AG10803 (cell line): ENCODE results near the gene PTRH2.

Experiments used
- DNase-seq: peaks from one replicate; pipeline ENCODE4 v3.0.0; 2010; ENCODE audit warnings: low read depth
- H3K4me3 ChIP-seq: 2 replicates; pipeline ENCODE4 v1.5.1; 2011; ENCODE audit warnings: mild to moderate bottlenecking, low read length, control low read depth
- TF ChIP-seq, protein P1 (sequence below): conservative IDR thresholded peaks from 2 replicates; pipeline ENCODE4 v1.5.1; 2011; ENCODE audit warnings: mild to moderate bottlenecking, low read length, control low read depth, inconsistent platforms

The PTRH2 gene

DNA sequence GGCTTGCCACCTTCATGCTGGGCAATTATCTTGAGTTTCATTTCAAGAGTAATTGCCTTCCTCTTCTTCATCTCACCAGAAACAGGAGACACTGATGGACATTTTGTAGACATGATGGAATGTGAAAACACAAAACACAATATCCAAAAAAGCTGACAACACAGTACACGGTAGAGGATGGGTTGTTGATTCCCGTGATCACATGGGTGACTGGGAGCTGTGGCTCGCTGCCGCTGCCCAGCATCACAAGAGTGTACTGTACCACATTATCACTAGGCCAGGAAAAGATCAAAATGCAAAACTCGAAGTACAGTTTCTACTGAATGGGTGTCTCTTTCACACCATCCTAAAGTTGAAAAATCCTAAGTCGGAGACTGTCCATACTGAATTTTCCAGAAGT, 7.4 kb downstream of the PTRH2 start:
- H3K4me3 ChIP-seq: no peak overlapping the region
- no peak for DNase-seq
- TF ChIP-seq, protein P1, sequence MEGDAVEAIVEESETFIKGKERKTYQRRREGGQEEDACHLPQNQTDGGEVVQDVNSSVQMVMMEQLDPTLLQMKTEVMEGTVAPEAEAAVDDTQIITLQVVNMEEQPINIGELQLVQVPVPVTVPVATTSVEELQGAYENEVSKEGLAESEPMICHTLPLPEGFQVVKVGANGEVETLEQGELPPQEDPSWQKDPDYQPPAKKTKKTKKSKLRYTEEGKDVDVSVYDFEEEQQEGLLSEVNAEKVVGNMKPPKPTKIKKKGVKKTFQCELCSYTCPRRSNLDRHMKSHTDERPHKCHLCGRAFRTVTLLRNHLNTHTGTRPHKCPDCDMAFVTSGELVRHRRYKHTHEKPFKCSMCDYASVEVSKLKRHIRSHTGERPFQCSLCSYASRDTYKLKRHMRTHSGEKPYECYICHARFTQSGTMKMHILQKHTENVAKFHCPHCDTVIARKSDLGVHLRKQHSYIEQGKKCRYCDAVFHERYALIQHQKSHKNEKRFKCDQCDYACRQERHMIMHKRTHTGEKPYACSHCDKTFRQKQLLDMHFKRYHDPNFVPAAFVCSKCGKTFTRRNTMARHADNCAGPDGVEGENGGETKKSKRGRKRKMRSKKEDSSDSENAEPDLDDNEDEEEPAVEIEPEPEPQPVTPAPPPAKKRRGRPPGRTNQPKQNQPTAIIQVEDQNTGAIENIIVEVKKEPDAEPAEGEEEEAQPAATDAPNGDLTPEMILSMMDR: no peak

DNA sequence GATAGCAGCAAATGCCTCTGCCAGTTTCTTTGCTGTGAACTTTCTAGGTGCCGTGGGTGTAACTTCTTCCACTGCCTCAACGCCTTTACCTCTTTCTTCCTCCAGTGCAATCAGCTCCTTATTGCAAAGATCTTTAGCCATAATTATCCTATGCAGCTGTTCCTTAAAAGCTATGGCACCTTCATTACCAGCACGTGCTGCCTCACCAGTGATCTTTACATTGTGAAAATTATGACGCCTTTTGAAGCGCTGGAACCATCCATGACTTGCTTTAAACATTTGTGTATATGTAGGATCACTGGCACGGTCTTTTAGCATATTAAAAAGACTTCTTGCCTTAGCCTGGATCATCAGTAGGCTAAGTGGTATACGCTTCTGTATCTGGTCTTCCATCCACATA, 8.0 kb downstream of the PTRH2 start:
- TF ChIP-seq, protein P1: no peak
- H3K4me3 ChIP-seq: no peak overlapping the region
- no peak for DNase-seq

DNA sequence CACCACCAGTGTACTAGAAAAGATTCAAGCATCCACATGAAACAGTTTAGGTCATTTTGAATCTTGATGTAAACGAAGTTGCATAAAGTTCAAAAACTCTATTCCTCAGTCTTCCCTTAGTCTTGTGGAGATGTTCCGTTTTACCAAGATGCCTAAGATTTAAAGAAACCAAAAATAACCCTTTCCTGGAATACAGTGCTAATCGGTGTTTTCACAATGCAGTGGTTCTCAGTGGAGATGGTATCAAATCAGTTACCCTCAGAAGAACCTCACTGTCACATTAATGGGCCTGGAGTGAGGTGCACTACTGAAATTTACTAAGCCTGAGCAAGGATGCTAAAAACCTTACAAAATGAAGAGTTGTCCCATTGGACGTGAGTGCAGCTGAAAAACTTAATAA, 9.1 kb downstream of the PTRH2 start:
- H3K4me3 ChIP-seq: no peak overlapping the region
- TF ChIP-seq, protein P1: no peak
- DNase-seq: no peak

DNA sequence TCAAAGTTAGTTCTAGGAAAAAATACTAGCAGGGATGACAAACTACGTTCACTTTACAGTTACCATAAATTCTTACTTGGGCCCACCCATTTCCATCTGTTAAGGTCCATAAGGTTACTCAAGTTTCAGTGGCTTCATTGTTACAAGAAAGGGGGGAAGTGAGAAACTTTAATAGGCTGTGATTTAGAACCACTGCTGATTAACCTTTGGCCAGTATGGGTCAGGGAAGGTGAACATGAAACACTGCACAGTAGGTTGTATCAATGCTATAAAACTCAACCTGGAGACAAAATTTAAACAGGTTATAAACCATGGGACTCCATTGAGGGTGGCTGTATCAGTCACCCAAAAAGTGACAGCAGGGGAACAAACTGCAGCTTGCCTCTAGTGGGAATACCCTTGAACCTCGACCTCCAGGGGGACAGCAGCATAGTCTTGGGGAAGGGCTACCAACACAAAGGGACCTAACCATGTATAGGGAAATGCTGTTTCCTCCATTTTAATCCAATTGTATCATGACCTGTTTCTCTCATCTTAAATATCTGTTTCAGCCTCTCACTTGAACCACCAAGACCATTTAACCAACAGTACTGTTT, 10.4 kb downstream of the PTRH2 start:
- TF ChIP-seq, protein P1: no peak
- H3K4me3 ChIP-seq: no peak overlapping the region
- DNase-seq: no peak

DNA sequence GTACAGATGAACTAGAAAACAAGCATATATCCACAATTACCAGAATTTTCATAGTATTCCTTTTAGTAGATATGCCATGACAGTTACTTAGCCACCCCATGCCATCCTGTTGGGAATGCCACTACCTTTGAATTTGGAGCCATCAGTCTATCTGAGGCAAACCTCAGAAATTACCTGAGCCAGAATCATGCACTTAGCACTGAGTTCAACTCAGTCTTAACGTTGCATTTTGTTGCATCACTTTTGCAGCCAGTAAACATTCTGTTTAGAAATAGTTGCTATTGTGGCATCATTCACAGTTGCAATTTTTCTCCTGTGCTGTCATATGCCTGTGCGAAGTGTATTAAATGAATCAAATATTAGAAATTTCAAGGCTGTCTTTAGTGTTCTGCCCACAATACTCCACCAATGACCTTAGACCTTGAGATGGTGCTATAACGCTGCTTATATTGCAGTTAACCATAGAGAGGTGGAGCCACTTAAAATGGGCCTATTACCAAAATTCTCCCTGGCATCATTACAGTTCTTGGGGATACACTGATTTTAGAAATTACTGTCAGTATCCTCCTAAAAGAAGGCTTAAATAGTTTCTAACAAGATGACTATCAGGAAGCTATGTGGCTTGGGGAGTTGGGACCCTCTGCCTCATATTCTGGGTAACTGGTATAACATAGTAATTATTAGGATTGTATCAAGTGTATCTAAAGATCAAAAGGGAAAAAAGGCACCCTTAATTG, 11.1 kb downstream of the PTRH2 start:
- H3K4me3 ChIP-seq: no peak overlapping the region
- DNase-seq: peak; percentile 58
- TF ChIP-seq, protein P1: no peak

DNA sequence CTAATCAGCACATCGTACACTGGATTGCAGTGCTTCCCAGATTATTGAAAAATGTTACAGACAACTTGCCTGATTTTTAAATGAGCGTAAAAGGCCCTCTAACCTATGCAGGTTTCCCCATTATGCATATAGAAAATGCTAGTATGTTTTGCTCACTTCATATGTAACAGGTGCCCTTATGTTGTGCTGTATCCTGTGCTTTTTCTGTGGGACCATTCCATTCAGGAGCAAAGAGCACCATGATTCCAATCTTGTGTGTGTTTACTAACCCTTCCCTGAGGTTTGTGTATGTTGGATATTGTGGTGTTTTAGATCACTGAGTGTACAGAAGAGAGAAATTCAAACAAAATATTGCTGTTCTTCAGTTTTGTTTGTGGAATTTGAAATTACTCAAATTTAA, 12.9 kb downstream of the PTRH2 start:
- TF ChIP-seq, protein P1: no peak

DNA sequence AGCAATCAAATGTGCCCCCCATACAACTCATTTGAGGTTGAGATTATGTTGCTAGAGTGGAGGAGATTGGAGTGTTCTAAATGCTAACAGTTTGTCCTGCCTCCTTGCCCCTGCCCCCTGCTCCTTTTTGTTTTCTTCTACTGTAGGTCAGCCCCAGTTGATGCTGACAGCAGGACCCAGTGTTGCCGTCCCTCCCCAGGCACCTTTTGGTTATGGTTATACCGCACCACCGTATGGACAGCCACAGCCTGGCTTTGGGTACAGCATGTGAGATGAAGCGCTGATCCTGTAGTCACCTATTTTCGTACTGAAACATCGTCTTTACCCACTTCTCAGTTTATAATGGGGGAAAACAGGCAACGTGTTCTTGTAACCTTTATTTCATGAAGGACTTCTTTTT, 13.6 kb downstream of the PTRH2 start:
- TF ChIP-seq, protein P1: no peak
- no peak for DNase-seq
- no peak overlapping the region for H3K4me3 ChIP-seq

More for the DNA sequence above, 12.9 kb downstream of the PTRH2 start:
- no peak overlapping the region for H3K4me3 ChIP-seq
- no peak for DNase-seq
